ENCODE measurements around the gene NUP188.
"Not testable (repeated sequence)": the region's sequence is repeated elsewhere in the genome, so short reads cannot be mapped to it uniquely, and the experiment has no call there.

NUP188 gene

DNA sequence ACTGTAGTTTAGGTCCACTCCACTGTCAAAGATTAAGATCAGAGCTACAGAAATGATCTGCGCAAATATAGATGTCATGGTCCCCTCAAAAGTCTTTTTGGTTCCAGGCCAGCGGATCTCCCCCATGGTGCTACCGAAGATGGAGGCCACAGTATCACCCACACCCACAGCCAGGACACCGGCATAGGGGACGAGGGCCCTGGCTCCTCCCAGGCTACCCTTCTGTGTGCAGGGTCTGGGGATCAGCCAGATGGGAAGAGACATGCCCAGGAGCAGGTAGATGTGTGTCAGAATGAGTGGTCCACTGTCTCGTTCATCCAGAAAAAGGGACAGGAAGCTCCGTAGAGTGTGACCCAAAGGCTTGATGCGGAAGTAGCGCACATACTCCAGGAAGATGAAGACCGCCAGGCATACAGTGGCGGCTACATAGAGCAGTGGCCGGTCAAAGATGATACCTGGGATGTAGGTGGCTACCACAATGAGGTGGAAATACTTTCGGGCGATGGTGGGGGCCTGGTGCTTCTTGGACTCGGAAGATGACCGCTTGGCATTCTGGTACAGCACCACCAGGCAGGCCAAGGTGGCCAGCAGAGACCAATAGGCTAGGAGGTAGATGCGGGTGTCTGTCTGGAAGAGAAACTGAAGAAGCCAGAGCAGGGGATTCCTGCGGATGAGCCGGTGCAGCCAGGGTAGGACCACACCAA is 1.5 kb upstream of the NUP188 start (continued):
- TF ChIP-seq TSHZ2 (CRISPR knock-in tag; IDR thresholded peaks at IDR 0.05) = no peak
- no peak for TF ChIP-seq BACH2 (CRISPR knock-in tag; IDR thresholded peaks at IDR 0.05; ENCODE audit: borderline replicate concordance)

DNA sequence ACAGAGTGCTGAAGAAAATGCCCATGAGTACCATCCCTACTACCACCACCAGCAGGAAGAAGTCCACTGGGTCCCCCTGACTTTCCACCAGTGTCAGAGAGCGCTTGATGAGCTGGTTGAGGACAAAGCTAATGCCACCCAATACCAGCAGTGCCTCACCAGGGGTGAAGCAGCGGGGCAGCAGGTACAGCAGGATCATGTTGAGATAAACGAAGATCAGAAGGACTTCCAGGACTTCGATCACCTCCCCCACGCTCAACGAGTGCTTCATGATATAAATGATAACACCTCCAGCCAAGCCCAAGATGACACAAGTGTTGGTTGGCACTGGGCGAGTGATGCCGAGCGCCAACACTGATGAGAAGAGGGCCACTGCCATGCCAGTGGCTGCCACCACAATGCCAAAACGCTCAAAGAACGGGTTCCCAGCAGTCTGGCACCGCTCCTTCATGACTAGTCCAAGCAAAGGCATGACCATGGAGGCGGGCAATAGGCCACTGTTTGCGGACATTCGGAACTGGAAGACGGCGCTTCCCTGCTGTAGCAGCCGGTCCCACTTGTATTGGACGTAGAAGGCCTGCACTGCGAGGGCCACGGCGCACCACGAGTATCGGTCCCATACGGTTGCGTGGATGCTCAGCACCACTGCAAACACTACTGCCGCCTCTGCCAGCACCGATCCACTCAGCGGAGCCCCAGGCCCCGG is 775 bp upstream of the NUP188 start:
- peak; percentile 50 for ATAC-seq
- no peak for TF ChIP-seq SNAI2 (CRISPR knock-in tag; IDR thresholded peaks at IDR 0.05)
- no peak for TF ChIP-seq BACH2 (CRISPR knock-in tag; IDR thresholded peaks at IDR 0.05; ENCODE audit: borderline replicate concordance)
- no peak for TF ChIP-seq TSHZ2 (CRISPR knock-in tag; IDR thresholded peaks at IDR 0.05)
- TF ChIP-seq GLIS3 (CRISPR knock-in tag; IDR thresholded peaks at IDR 0.05) = no peak
- TF ChIP-seq ZFP30 (CRISPR knock-in tag; IDR thresholded peaks at IDR 0.05) = no peak
- TF ChIP-seq PATZ1 (CRISPR knock-in tag; IDR thresholded peaks at IDR 0.05; ENCODE audit: borderline replicate concordance) = no peak
- no peak for TF ChIP-seq CSDC2 (CRISPR knock-in tag; IDR thresholded peaks at IDR 0.05)
- no peak for TF ChIP-seq ZNF70 (CRISPR knock-in tag; IDR thresholded peaks at IDR 0.05)
- no peak for TF ChIP-seq TCF4 (CRISPR knock-in tag; IDR thresholded peaks at IDR 0.05; ENCODE audit: borderline replicate concordance)
- no peak for TF ChIP-seq RARB (CRISPR knock-in tag; IDR thresholded peaks at IDR 0.05)
- TF ChIP-seq, protein P1, sequence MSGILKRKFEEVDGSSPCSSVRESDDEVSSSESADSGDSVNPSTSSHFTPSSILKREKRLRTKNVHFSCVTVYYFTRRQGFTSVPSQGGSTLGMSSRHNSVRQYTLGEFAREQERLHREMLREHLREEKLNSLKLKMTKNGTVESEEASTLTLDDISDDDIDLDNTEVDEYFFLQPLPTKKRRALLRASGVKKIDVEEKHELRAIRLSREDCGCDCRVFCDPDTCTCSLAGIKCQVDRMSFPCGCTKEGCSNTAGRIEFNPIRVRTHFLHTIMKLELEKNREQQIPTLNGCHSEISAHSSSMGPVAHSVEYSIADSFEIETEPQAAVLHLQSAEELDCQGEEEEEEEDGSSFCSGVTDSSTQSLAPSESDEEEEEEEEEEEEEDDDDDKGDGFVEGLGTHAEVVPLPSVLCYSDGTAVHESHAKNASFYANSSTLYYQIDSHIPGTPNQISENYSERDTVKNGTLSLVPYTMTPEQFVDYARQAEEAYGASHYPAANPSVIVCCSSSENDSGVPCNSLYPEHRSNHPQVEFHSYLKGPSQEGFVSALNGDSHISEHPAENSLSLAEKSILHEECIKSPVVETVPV (CRISPR knock-in tag; IDR thresholded peaks at IDR 0.05) = no peak
- TF ChIP-seq ZNF565 (CRISPR knock-in tag; conservative IDR thresholded peaks at IDR 0.05; ENCODE audit: low read depth) = no peak

- TF ChIP-seq OSR1 (CRISPR knock-in tag; IDR thresholded peaks at IDR 0.05) = no peak
- no peak for TF ChIP-seq ZNF565 (CRISPR knock-in tag; conservative IDR thresholded peaks at IDR 0.05; ENCODE audit: low read depth)
- no peak for TF ChIP-seq ISL1 (CRISPR knock-in tag; IDR thresholded peaks at IDR 0.05)
- TF ChIP-seq, protein P1 (CRISPR knock-in tag; IDR thresholded peaks at IDR 0.05) = no peak
- TF ChIP-seq BACH2 (CRISPR knock-in tag; IDR thresholded peaks at IDR 0.05; ENCODE audit: borderline replicate concordance) = no peak
- TF ChIP-seq ZFP3 (CRISPR knock-in tag; IDR thresholded peaks at IDR 0.05) = no peak
- TF ChIP-seq SNAI2 (CRISPR knock-in tag; IDR thresholded peaks at IDR 0.05) = no peak
- TF ChIP-seq ZNF70 (CRISPR knock-in tag; IDR thresholded peaks at IDR 0.05) = no peak
- no peak for TF ChIP-seq GLIS3 (CRISPR knock-in tag; IDR thresholded peaks at IDR 0.05)
- no peak for TF ChIP-seq PPARA (CRISPR knock-in tag; IDR thresholded peaks at IDR 0.05; ENCODE audit: borderline replicate concordance)
- ATAC-seq = peak; percentile 55; the same call in 2 of the 3 replicates
These were observed 297 bp upstream of the NUP188 start for GRCh38 chr9:128947277-128947526.

GRCh38 chr9:128961403-128961802 is 13.9 kb downstream of the NUP188 start:
- ATAC-seq = not testable (repeated sequence)

Measured in SK-N-SH treated with all-trans-retinoic acid at 6 μM for 48 hours (cell line).